AG10803 (cell line): ENCODE data around the gene PFDN6.

Experiments used
- DNase-seq: peaks from one replicate; pipeline ENCODE4 v3.0.0; 2010; ENCODE audit warnings: low read depth
- H3K4me3 ChIP-seq: 2 replicates; pipeline ENCODE4 v1.5.1; 2011; ENCODE audit warnings: mild to moderate bottlenecking, low read length, control low read depth
- TF ChIP-seq, protein P1 (sequence below): conservative IDR thresholded peaks from 2 replicates; pipeline ENCODE4 v1.5.1; 2011; ENCODE audit warnings: mild to moderate bottlenecking, low read length, control low read depth, inconsistent platforms

PFDN6 gene

DNA sequence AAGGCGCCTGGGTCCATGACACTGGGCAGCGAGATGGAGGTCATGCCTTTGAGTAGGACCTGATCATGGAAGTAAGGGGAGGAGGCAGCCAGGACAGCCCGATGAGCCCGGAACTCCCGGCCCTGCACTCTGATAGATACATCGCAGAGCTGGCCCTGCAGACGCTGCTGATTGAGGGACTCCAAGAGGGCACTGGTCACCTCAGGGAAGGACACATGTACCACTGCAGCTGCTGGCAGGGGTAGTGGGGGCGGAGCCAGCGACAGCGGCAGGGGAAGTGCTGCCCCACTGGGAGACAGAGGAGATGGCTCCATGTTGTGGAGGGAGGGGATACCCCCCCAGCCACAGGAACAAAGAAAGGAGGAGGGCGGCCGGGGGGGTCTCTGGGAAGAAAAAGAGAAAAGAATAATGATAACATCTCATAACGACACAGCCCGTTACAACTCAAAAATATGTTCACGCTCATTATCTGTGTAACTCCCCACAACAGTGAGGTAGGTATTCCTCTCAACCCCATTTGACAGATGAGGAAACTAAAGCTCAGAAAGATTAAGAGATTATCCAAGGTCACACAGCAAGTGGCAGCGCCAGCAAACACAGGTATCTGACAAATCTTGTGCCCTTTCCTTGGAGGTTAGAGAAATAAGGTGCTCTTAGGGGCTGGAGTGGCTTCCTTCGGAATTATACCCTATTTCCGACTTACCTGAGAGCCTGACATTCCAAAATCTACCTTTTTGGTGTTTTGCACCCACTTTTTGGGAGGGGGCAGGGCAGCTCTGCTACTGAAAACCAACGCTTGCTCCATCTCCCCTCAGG is 27.4 kb downstream of the PFDN6 start:
- TF ChIP-seq, protein P1, sequence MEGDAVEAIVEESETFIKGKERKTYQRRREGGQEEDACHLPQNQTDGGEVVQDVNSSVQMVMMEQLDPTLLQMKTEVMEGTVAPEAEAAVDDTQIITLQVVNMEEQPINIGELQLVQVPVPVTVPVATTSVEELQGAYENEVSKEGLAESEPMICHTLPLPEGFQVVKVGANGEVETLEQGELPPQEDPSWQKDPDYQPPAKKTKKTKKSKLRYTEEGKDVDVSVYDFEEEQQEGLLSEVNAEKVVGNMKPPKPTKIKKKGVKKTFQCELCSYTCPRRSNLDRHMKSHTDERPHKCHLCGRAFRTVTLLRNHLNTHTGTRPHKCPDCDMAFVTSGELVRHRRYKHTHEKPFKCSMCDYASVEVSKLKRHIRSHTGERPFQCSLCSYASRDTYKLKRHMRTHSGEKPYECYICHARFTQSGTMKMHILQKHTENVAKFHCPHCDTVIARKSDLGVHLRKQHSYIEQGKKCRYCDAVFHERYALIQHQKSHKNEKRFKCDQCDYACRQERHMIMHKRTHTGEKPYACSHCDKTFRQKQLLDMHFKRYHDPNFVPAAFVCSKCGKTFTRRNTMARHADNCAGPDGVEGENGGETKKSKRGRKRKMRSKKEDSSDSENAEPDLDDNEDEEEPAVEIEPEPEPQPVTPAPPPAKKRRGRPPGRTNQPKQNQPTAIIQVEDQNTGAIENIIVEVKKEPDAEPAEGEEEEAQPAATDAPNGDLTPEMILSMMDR = no peak
- DNase-seq = no peak
- peak overlapping the region; percentile 79 for H3K4me3 ChIP-seq

DNA sequence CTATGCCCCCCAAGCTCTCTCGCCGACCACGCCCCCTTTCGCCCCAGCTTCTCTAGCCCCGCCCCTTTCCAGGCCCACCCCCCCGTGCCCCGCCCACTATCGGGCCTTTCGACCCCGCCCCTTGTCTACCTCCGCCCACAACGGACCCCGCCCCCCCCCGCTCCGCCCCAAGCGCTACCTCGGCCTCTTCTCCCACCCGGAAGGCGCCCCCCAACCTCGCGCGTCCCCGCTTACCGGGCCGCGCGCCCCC is 27.9 kb downstream of the PFDN6 start:
- peak overlapping the region; percentile 79 for H3K4me3 ChIP-seq
- DNase-seq = no peak
- TF ChIP-seq, protein P1 = no peak

DNA sequence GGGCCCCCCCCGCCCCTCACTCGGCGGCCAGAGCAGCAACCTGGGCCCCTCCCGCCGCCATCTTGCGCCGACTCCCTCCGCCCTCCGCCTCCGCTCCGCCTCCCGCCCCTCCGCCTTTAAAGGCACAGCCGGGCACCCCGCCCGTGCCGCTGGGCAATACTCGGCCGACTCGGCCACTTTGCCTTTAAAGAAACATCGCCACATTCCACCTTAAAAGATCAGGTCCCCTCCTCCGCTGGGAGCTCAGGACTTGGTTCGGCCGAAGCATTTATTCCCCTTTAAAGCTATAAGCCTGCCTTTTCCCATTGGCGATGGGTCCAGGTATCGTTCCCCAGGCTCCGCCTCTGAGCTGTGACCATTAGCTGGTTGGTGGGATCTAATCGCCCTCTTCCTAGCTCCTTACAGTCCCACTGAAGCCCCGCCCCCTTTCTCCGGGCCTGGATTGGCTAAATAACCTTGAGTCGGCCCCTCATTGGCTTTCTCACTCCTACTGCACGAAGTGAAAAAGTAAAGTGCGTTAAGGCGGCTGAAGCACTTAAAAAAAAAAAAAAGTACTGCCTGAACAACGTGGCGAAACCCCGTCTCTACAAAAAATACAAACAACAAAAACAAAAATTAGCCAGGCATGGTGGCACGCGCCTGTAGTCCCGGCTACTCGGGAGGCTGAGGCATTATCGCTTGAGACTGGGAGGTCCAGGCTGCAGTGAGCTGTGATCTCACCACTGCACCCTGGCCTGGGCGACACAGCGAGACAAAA is 28.4 kb downstream of the PFDN6 start, which contains the start of gene ZBTB22:
TSS of gene ZBTB22 (minus strand) at position 76 of the 757 bp plus-strand sequence. CDS start 828 bp downstream, outside the sequence.
- peak within 1 kb of the TSS; percentile 79 for H3K4me3 ChIP-seq
- TF ChIP-seq, protein P1 = no peak
- peak; percentile 99 for DNase-seq

DNA sequence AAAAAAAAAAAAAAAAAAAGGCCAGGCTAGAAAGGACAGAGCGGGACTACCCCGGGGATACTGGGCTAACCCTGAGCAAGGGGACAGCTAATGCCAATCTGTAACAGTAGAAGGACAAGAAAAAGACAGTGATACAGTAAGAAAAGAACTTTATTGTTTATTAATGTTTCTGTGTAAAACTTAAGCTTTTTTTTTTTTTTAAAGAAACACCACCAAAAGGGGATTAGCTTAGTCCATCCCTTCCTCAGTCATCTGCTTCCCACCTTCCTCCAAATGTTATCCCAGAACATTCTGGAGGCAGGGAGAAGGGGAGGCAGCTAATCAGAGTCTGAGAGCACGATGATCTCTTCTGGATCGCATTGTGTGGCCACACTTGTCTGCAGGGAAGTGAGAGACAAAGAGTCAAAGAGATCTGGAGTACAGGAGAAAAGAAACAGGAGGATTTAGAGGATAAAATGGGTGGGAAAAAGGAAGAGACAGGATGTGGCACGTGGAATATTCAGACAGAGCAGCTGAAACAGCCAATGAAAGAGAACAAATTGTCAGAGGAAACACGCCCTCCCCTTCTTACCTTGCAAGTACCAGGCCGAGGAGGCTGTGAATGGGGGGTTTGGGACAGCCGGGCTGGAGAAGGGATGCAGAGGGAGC is 29.1 kb downstream of the PFDN6 start:
- DNase-seq = no peak
- TF ChIP-seq, protein P1 = no peak
- peak overlapping the region; percentile 79 for H3K4me3 ChIP-seq

DNA sequence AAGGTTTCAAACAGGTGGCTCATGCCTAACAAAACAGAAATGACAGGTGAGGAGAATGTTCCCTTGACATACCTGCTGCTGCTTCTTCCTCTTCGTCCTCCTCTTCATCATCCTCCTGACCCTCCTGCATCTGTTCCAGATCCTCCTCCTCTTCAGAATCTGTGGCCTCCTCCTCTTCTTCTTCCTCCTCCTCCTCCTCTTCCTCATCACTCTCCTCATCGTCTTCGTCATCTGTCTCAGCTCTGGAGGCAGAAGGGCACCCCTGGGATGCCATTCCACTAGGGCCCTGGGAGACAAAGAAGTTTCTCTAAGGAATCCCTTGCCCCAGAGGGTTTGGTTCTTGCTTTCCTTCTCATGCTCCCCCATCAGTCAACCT is 30.5 kb downstream of the PFDN6 start:
- DNase-seq = no peak
- TF ChIP-seq, protein P1 = no peak
- H3K4me3 ChIP-seq = no peak overlapping the region

DNA sequence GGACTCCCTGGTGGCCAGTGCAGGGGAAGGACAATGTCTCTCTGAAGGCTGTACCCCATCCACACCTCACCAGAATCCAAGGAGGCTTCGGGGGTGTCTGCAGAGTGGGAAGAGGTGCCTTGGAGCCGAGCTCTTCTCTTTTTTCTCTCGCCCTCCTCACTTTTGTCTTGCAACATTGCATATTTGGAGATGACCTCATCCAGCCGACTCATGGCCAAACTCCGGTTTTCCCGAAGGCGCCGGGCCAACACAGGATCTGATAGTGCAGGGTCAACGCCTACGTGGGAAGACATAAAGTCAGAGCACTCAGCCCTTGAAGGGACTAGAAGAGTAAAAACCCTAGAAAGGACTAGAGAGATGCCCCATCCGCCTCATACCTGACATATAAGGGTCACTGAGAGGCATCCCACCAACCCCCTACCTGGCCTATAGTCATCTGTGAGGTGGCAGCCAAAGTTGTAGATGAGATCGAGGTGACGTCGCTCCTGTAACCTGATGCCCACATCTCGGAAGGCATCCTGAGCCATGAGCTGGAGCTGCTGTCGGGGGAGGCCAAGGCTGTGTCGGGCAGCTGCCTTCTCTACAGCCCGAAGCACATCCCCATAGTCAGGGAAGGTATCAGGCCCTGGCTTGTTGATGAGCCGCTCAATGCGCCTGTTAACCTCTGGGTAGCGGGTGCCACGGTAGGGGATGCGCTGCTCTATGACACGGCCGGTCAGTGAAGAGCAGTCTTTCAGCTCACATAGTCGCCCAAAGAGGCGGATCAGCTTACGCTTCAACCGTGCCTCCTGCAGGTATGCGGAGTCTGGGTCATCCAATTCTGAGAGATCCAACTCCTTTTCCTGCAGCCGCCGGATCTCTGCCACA is 31.1 kb downstream of the PFDN6 start:
- no peak overlapping the region for H3K4me3 ChIP-seq
- DNase-seq = peak; percentile 28
- TF ChIP-seq, protein P1 = no peak
